Heart left ventricle (tissue), 13 donors: ENCODE data around the gene MASTL.

Source experiments
- CTCF ChIP-seq, 12 donors: fragments of 200-600 bp; sonication (generic) in 4 of 12; IDR thresholded peaks; one replicate each; pipeline versions ENCODE4 v1.5.0 to v1.8.0; 2018 to 2022; ENCODE audit warnings: antibody characterized with exemption in 12 of 12, mild to moderate bottlenecking in 5 of 12
- POLR2A ChIP-seq, 2 donors: fragments of 450-650 bp; IDR thresholded peaks; one replicate each; pipeline ENCODE4 v1.6.1; 2017; ENCODE audit warnings: antibody characterized with exemption in 2 of 2, mild to moderate bottlenecking in 2 of 2, moderate library complexity in 2 of 2
- donor health status: ischemic (EF 13 %, LVEDD 7.1; RV severe dilation, severe dysfunction).
- donor health status: DM: no; HTN: yes; CAD: no.
- donor health status: DM: no; HTN: no; CAD: no.
- donor health status: ischemic (EF 25% LVEDD 6.9; RV normal size, moderate dysfunction).
- donor health status: ischemic (EF 25% LVEDD 5.7; RV mildly dilated, moderate dysfunction).
- donor health status: ischemic (EF 35%, LVEDD 5.7; RV mildly dilated, moderate dysfunction).
- donor health status: nonischemic (EF 11% LVEDD 7.7; RV severe dilation, severe dysfunction).
- donor health status: DM: yes; HTN: yes; CAD: no.
- donor health status: PGD.
- donor health status: ischemic (EF 29% LVEDD 5.4; RV normal size, mild dysfunction).
- donor health status: nonischemic (EF 23%, LVEDD 6.1; RV moderate dilation, normal function).

- TF ChIP-seq CTCF (IDR thresholded peaks at IDR 0.05) (no peak), POLR2A (IDR thresholded peaks at IDR 0.05) (no peak)
Measured at GRCh38 chr10:27188897-27189296, 33.7 kb downstream of the MASTL start.
